Measurements from ENCODE around the gene RREB1.

Gene RREB1

GRCh38 chr6:7100072-7100752 lies 7.5 kb upstream of the RREB1 start:
- Histone ChIP-seq H3K36me3 (ENCODE audit: control insufficient read depth in 5 of 5, insufficient read depth in 5 of 5, low read length in 5 of 5) (no peaks in the 10 kb centered on the region), H3K27me3 (ENCODE audit: control insufficient read depth in 5 of 5, insufficient read depth in 4 of 5, low read length in 5 of 5) (no peaks in the 10 kb centered on the region), H3K27ac (ENCODE audit: low read depth, low read length) (no peak overlapping the region), H3K4me3 (ENCODE audit: low read depth in 1 of 5, low read length in 5 of 5) (no peak overlapping the region), H3K9ac (ENCODE audit: low read length in 5 of 5) (no peak overlapping the region), H3K9me3 (ENCODE audit: control insufficient read depth in 5 of 5, low read length in 5 of 5) (no peaks in the 10 kb centered on the region), H3K4me1 (ENCODE audit: control insufficient read depth in 5 of 5, insufficient read depth in 5 of 5, low read length in 5 of 5) (peaks cover 0 to 5% (median 0%) of the 10 kb centered on the region in 5 donors)

- Histone ChIP-seq H3K9me3 (ENCODE audit: control insufficient read depth in 5 of 5, low read length in 5 of 5) (no peaks in the 10 kb centered on the region), H3K27ac (ENCODE audit: low read depth, low read length) (no peak overlapping the region), H3K4me3 (ENCODE audit: low read depth in 1 of 5, low read length in 5 of 5) (no peak overlapping the region), H3K4me1 (ENCODE audit: control insufficient read depth in 5 of 5, insufficient read depth in 5 of 5, low read length in 5 of 5) (peaks cover 0 to 5% (median 0%) of the 10 kb centered on the region in 5 donors), H3K27me3 (ENCODE audit: control insufficient read depth in 5 of 5, insufficient read depth in 4 of 5, low read length in 5 of 5) (no peaks in the 10 kb centered on the region), H3K36me3 (ENCODE audit: control insufficient read depth in 5 of 5, insufficient read depth in 5 of 5, low read length in 5 of 5) (no peaks in the 10 kb centered on the region), H3K9ac (ENCODE audit: low read length in 5 of 5) (no peak overlapping the region)
Measured at GRCh38 chr6:7100753-7101081, 7.0 kb upstream of the RREB1 start.

GRCh38 chr6:7101290-7101689 lies 6.5 kb upstream of the RREB1 start:
- Histone ChIP-seq H3K27ac (ENCODE audit: low read depth, low read length) (no peak overlapping the region), H3K9ac (ENCODE audit: low read length in 5 of 5) (no peak overlapping the region), H3K4me3 (ENCODE audit: low read depth in 1 of 5, low read length in 5 of 5) (no peak overlapping the region), H3K4me1 (ENCODE audit: control insufficient read depth in 5 of 5, insufficient read depth in 5 of 5, low read length in 5 of 5) (peaks cover 0 to 5% (median 0%) of the 10 kb centered on the region in 5 donors), H3K27me3 (ENCODE audit: control insufficient read depth in 5 of 5, insufficient read depth in 4 of 5, low read length in 5 of 5) (no peaks in the 10 kb centered on the region), H3K36me3 (ENCODE audit: control insufficient read depth in 5 of 5, insufficient read depth in 5 of 5, low read length in 5 of 5) (no peaks in the 10 kb centered on the region), H3K9me3 (ENCODE audit: control insufficient read depth in 5 of 5, low read length in 5 of 5) (no peaks in the 10 kb centered on the region)

- Histone ChIP-seq H3K27ac (ENCODE audit: low read depth, low read length) (no peak overlapping the region), H3K9ac (ENCODE audit: low read length in 5 of 5) (no peak overlapping the region), H3K27me3 (ENCODE audit: control insufficient read depth in 5 of 5, insufficient read depth in 4 of 5, low read length in 5 of 5) (no peaks in the 10 kb centered on the region), H3K36me3 (ENCODE audit: control insufficient read depth in 5 of 5, insufficient read depth in 5 of 5, low read length in 5 of 5) (no peaks in the 10 kb centered on the region), H3K4me3 (ENCODE audit: low read depth in 1 of 5, low read length in 5 of 5) (no peak overlapping the region), H3K9me3 (ENCODE audit: control insufficient read depth in 5 of 5, low read length in 5 of 5) (no peaks in the 10 kb centered on the region), H3K4me1 (ENCODE audit: control insufficient read depth in 5 of 5, insufficient read depth in 5 of 5, low read length in 5 of 5) (peaks cover 0 to 25% (median 15%) of the 10 kb centered on the region in 5 donors)
Measured at GRCh38 chr6:7104752-7105151, 3.0 kb upstream of the RREB1 start.

GRCh38 chr6:7106215-7106751 lies 1.5 kb upstream of the RREB1 start:
- peak overlapping the region; percentile 39 to 95 (median 64) for H3K4me3 ChIP-seq (ENCODE audit: low read depth in 1 of 5, low read length in 5 of 5)
- no peaks in the 10 kb centered on the region for H3K27me3 ChIP-seq (ENCODE audit: control insufficient read depth in 5 of 5, insufficient read depth in 4 of 5, low read length in 5 of 5)
- H3K9me3 ChIP-seq (ENCODE audit: control insufficient read depth in 5 of 5, low read length in 5 of 5), result no peaks in the 10 kb centered on the region
- H3K36me3 ChIP-seq (ENCODE audit: control insufficient read depth in 5 of 5, insufficient read depth in 5 of 5, low read length in 5 of 5), result no peaks in the 10 kb centered on the region
- H3K4me1 ChIP-seq (ENCODE audit: control insufficient read depth in 5 of 5, insufficient read depth in 5 of 5, low read length in 5 of 5), result peaks cover 0 to 34% (median 27%) of the 10 kb centered on the region in 5 donors
- H3K27ac ChIP-seq (ENCODE audit: low read depth, low read length), result peak overlapping the region; percentile 90
- H3K9ac ChIP-seq (ENCODE audit: low read length in 5 of 5), result peak overlapping the region in 2 of 5 donors; percentile 8 to 37

GRCh38 chr6:7106752-7107577 lies 796 bp upstream of the RREB1 start:
- peaks cover 0 to 34% (median 31%) of the 10 kb centered on the region in 5 donors for H3K4me1 ChIP-seq (ENCODE audit: control insufficient read depth in 5 of 5, insufficient read depth in 5 of 5, low read length in 5 of 5)
- no peaks in the 10 kb centered on the region for H3K27me3 ChIP-seq (ENCODE audit: control insufficient read depth in 5 of 5, insufficient read depth in 4 of 5, low read length in 5 of 5)
- peak overlapping the region; percentile 90 for H3K27ac ChIP-seq (ENCODE audit: low read depth, low read length)
- peak overlapping the region; percentile 39 to 95 (median 64) for H3K4me3 ChIP-seq (ENCODE audit: low read depth in 1 of 5, low read length in 5 of 5)
- no peaks in the 10 kb centered on the region for H3K36me3 ChIP-seq (ENCODE audit: control insufficient read depth in 5 of 5, insufficient read depth in 5 of 5, low read length in 5 of 5)
- H3K9me3 ChIP-seq (ENCODE audit: control insufficient read depth in 5 of 5, low read length in 5 of 5), result no peaks in the 10 kb centered on the region
- H3K9ac ChIP-seq (ENCODE audit: low read length in 5 of 5), result peak overlapping the region in 2 of 5 donors; percentile 8 to 37

GRCh38 chr6:7108196-7108963 lies 619 bp downstream of the RREB1 start:
- Histone ChIP-seq H3K4me1 (ENCODE audit: control insufficient read depth in 5 of 5, insufficient read depth in 5 of 5, low read length in 5 of 5) (peaks cover 0 to 45% (median 44%) of the 10 kb centered on the region in 5 donors), H3K9me3 (ENCODE audit: control insufficient read depth in 5 of 5, low read length in 5 of 5) (no peaks in the 10 kb centered on the region), H3K36me3 (ENCODE audit: control insufficient read depth in 5 of 5, insufficient read depth in 5 of 5, low read length in 5 of 5) (no peaks in the 10 kb centered on the region), H3K27ac (ENCODE audit: low read depth, low read length) (peak overlapping the region; percentile 90), H3K9ac (ENCODE audit: low read length in 5 of 5) (peak overlapping the region in 4 of 5 donors; percentile 66 to 84 (median 75)), H3K4me3 (ENCODE audit: low read depth in 1 of 5, low read length in 5 of 5) (peak overlapping the region in 4 of 5 donors; percentile 91 to 99 (median 94)), H3K27me3 (ENCODE audit: control insufficient read depth in 5 of 5, insufficient read depth in 4 of 5, low read length in 5 of 5) (no peaks in the 10 kb centered on the region)

GRCh38 chr6:7108964-7109836 lies 1.4 kb downstream of the RREB1 start:
- no peaks in the 10 kb centered on the region for H3K9me3 ChIP-seq (ENCODE audit: control insufficient read depth in 5 of 5, low read length in 5 of 5)
- peak overlapping the region; percentile 90 for H3K27ac ChIP-seq (ENCODE audit: low read depth, low read length)
- H3K4me3 ChIP-seq (ENCODE audit: low read depth in 1 of 5, low read length in 5 of 5), result peak overlapping the region; percentile 48 to 99 (median 94)
- peak overlapping the region in 4 of 5 donors; percentile 7 to 84 (median 50) for H3K9ac ChIP-seq (ENCODE audit: low read length in 5 of 5)
- no peaks in the 10 kb centered on the region for H3K36me3 ChIP-seq (ENCODE audit: control insufficient read depth in 5 of 5, insufficient read depth in 5 of 5, low read length in 5 of 5)
- H3K27me3 ChIP-seq (ENCODE audit: control insufficient read depth in 5 of 5, insufficient read depth in 4 of 5, low read length in 5 of 5), result no peaks in the 10 kb centered on the region
- peaks cover 0 to 52% (median 44%) of the 10 kb centered on the region in 5 donors for H3K4me1 ChIP-seq (ENCODE audit: control insufficient read depth in 5 of 5, insufficient read depth in 5 of 5, low read length in 5 of 5)

Measured in subcutaneous abdominal adipose tissue (tissue), 5 donors.